ENCODE data around the gene GM2A.

GM2A gene

GRCh38 chr5:151283120-151283825 is 30.3 kb downstream of the GM2A start:
- no peak overlapping the region for H3K4me3 ChIP-seq (ENCODE audit: low read length)
- no peak for TF ChIP-seq CTCF (conservative IDR thresholded peaks at IDR 0.05; ENCODE audit: low read length)
- DNase-seq (ENCODE audit: low read depth) = no peak

GRCh38 chr5:151284392-151284967 is 31.5 kb downstream of the GM2A start:
- no peak for DNase-seq (ENCODE audit: low read depth)
- no peak for TF ChIP-seq CTCF (conservative IDR thresholded peaks at IDR 0.05; ENCODE audit: low read length)
- no peak overlapping the region for H3K4me3 ChIP-seq (ENCODE audit: low read length)

- no peak for TF ChIP-seq CTCF (conservative IDR thresholded peaks at IDR 0.05; ENCODE audit: low read length)
- no peak overlapping the region for H3K4me3 ChIP-seq (ENCODE audit: low read length)
- no peak for DNase-seq (ENCODE audit: low read depth)
Measured at GRCh38 chr5:151285683-151286082, 32.7 kb downstream of the GM2A start.

GRCh38 chr5:151286246-151286645 is 33.3 kb downstream of the GM2A start:
- TF ChIP-seq CTCF (conservative IDR thresholded peaks at IDR 0.05; ENCODE audit: low read length) = no peak
- DNase-seq (ENCODE audit: low read depth) = no peak
- H3K4me3 ChIP-seq (ENCODE audit: low read length) = no peak overlapping the region

- TF ChIP-seq CTCF (conservative IDR thresholded peaks at IDR 0.05; ENCODE audit: low read length) = no peak
- H3K4me3 ChIP-seq (ENCODE audit: low read length) = no peak overlapping the region
- no peak for DNase-seq (ENCODE audit: low read depth)
Measured at GRCh38 chr5:151288180-151288579, 35.2 kb downstream of the GM2A start.

- no peak overlapping the region for H3K4me3 ChIP-seq (ENCODE audit: low read length)
- DNase-seq (ENCODE audit: low read depth) = no peak
- TF ChIP-seq CTCF (conservative IDR thresholded peaks at IDR 0.05; ENCODE audit: low read length) = no peak
Measured at GRCh38 chr5:151293624-151294023, 40.6 kb downstream of the GM2A start.

- DNase-seq (ENCODE audit: low read depth) = peak; percentile 4
- TF ChIP-seq CTCF (conservative IDR thresholded peaks at IDR 0.05; ENCODE audit: low read length) = no peak
Measured at GRCh38 chr5:151295138-151295537, 42.2 kb downstream of the GM2A start.

More at GRCh38 chr5:151295138-151295537, 42.2 kb downstream of the GM2A start:
- no peak overlapping the region for H3K4me3 ChIP-seq (ENCODE audit: low read length)

Measured in AG10803 (cell line).